HG03457 (cell line): ENCODE results near the gene SMIM35.

ENCODE experiments used
- ATAC-seq: cut with Tn5 transposase; IDR thresholded peaks from one replicate; pipeline ENCODE4 v1.9.1; 2021; ENCODE audit warnings: moderate number of reproducible peaks; ENCODE audit not compliant: unreplicated experiment

The SMIM35 gene

DNA sequence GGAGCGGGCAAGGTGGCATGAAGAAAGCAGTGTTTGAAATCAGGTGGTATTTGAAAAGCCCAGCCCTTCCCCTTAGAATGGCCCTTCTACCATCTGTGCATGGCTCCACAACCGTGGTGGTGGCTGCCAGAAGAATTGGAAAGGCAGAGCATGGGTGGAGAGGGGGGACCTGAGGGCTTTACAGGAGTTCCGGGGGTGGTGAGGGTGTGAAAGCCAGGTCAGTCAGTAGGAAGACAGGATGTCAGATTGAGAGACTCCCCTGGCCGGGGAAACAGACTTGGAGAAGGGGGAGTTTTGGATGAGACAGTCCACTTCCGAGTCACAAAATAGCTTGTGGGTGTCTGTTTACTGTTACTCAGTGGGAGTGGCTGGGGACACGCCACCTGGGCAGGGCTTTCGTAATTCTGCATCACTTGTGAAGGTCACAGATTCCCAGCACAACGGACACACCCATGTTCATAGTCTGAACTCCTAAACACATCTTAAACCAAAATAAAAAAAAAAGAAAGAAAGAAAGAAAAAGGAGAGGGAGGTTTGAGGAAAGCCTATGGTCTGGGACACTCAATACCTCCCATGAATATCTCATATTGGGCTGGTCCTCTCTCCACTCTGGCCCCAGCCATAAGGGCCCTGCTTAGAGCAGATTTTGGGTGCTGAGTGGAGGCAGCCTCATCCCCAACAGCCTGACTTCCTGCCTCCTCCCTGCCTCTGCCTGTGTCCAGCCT, 24.4 kb upstream of the SMIM35 start:
- no peak for ATAC-seq

DNA sequence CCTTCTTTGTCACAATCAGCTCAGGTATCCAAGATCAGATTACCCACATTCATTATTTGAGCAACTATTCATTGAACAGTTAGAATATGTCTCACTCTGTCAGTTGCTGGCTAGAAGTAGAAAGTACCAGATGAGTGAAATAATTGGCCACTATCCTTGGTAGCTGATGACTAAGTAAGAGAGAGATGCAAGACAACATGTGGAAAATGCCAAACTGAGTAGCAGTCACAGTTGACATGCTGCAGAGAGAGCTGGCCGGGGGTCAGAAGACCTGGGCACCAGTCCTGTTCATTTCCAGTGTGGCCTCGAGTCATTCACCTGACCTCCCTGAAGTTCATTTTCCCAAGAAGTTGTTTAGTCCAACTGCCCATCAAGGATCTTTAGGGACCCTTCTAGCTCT, 22.5 kb upstream of the SMIM35 start:
- ATAC-seq: no peak

DNA sequence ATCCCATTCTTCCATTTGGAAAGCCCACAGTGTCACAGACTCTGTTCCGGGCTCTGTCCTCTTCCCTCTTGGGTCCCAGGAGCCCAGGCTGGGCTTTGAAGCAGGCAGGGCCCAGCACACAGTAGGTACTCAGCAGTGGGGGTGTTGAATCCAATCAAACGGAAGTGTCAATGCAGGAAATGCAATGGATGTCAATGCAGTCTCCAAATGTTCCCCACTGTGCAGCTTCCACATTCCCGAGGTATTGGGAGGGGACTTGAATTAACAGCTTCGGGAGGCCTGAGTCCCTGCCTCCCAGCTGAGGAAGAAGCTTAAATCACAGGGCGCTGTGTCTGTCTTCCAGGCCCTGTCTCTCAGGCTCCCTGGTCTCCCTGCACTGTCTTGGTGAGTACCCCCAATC, 21.8 kb upstream of the SMIM35 start:
- ATAC-seq: no peak

DNA sequence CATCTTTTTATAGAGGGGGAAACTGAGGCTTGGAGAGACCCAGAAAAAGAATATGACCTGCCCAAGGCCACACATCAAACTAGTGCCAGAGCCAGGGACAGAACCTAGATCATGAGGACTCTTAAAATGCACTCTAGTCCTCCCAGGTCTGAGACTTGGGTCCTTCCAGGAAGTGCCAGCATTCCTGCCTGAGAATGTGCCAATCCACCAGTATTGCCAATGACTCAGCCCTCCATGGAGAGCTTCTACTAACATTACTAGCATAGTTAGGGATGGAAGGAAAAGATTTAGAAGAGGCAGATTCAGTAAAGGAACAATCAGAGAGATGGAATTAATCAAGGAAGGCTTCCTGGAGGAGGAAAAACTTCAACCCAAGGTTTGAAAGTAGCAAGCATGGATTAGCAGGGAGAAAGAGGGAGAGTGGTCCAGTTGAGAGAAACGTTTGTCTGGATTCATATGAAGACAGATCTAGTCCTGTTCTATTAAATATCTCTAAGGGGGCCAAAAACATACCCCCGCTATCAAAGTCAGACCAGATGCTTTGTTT, 20.1 kb upstream of the SMIM35 start:
- no peak for ATAC-seq

DNA sequence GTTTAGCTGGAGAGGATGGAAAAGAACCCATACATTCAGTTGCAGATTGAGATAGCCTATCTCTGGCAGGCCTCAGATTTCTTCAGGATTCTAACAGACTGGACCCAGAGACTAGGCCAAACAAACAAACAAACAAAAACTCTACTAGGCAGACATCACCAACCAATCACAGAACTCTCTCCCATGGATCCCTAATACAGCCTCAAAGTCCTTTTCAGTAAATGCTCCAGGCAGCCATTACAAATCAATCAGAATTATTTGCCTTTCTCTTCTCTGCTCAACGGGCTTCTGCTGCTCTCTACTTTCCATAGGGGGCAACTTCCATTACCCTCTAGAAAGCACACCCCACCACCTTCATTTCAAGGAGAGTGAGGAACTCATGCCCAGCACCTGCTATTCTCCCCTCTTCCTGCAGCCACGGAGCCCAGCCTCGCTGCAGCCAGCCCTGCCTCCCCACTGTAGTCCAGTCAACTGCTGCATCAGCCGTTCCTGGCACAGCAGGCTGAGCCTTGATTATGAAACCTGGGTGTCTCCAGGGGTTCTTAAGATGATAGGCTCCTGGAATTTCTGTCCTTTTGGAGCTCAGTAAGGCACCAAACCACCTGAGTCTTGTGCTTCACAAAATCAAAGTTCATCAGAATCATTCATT, 19.0 kb upstream of the SMIM35 start:
- ATAC-seq: no peak

DNA sequence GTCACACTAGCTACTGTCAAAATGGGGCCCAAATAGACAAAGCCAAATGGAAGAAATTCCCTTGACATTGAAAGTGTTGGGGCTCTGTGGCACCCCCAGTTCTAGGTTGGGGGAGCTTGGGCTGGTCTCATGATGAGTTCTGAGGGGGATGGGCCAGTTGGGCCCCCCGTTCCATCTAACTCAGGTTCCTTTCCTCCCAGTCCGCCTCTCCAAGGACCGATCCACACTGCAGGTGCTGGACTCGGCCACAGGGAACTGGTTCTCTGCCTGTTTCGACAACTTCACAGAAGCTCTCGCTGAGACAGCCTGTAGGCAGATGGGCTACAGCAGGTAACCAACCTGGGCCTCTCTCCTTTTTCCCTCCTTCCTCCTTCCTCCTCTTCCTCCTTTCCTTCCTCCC, 17.7 kb upstream of the SMIM35 start:
- ATAC-seq: no peak

DNA sequence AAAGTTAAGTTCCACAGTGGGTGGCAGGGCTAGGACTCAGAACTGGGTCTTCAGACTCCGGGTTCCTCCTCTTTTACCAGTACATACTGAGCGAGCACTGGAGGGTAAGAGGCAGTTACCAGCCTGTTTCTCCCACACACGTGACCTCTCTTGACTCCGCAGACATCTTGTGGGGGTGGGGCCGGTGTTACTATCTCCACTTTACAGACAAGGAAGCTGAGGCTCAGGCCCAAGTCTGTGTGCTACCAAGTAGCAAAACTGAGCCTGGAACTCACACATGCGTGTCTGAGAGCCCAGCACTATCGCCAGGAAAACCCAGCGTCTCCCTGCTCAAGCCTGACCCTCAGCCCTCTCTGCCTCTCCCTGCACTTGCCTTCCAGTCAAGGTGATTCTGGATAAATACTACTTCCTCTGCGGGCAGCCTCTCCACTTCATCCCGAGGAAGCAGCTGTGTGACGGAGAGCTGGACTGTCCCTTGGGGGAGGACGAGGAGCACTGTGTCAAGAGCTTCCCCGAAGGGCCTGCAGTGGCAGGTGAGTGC, 16.0 kb upstream of the SMIM35 start:
- no peak for ATAC-seq

DNA sequence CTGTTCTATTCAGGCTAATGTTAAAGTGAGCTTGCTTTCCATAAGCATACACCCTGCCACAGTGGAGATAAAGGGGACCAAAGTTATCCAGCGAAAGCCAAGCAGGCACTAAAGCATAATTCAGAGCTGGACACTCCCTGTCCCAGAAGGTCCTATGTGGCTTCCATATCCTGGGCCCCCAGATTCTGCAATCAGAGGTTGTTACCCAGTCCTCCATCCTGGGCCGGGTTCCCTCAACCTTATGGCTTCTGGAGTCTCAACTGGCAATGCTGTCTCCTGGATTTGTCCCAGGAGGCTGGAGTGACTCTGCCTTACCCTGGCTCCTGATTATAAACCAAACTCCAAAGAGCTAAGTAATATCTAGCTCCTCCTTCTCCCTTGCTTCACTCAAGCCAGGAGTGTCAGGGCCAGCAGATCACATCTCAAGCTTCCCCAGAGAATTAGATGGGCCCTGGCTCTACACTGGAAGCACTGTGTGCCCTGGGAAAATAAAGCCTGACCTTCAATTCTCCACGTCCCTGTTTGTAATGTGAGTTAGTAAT, 14.0 kb upstream of the SMIM35 start:
- no peak for ATAC-seq

DNA sequence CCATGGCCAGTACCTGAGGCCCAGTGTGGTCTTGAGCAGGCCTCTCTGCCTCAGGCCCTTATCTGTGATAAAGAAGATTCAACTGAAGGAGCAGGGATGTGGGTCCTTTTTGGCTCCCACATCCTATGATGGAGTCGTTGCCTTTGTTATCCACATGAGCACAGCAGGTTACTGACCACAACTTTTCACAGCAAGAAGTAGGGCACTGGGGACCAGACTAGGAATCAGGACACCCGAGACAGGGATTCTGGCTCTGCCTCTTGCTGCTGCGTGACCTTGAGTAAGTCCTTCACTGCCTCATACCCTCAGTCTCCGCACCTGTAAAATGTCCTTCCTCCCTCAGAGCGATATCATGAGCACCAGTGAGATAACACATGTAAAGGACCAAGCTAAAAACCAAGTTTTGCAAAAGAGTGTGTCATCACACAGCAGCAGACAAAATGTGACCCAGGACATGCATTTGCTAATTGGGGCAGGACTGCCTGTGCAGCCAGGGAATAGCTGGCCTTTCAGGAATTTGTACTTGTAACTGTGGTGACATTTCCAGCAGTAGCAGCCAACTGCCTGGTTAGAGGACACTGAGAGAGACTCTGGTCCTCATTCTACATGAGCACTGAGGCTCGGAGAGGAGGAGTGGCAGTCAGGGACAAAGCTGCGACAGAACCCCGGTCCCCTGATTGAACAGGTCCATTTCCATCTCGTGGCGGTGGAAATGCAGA, 13.2 kb upstream of the SMIM35 start:
- no peak for ATAC-seq

DNA sequence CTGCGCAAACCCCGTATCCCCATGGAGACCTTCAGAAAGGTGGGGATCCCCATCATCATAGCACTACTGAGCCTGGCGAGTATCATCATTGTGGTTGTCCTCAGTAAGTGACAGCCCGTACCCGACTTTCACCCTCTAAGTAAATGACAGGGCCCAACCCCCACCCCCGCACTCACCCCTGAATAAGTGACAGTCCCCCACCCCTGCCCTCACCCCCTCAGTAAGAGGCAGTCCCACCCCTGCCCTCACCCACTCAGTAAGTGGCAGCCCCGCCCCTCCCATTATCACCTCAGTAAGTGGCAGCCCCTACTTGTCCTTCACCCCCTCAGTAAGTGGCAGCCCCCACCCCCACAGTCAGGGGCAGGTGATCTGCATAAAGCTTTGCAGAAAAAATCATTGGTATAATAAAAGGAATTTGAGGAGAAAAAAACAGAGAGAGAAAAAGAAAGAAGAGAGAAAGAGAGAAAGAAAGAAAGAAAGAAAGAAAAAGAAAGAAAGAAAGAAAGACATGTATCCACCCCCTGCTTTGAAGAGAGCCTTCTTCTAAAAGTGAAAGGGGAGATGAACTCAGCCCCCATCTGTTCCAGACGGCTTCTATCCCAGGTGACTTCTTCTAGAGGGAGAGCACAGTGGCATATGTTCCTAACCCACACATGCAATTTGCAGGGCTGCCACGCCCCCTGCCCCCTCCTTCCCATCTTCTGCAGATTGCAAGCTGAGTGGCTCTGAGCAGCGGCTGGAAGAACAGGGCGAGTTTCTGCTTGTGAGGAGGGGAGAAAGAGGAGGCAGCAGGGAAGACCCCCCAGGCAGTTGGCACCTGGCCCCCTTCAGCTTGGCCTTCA, 12.5 kb upstream of the SMIM35 start:
- no peak for ATAC-seq

DNA sequence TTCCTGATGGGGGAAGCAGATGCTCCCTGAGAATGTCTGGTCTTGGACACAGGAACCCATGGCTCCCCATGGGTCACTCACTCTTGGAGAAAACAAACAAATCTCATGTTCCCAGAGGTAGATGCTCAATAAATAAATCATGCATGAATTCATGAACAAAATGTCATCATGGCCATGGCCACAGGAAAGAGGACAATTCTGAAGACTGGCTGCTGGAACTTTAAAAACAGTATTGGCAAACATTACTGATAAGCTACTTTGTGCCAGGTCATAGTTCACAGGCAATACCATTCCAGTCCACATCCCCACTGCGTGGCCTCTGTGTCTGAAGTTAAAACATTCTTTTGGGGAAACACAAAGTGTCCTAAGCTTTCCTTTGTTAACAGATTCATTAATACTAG, 9.2 kb upstream of the SMIM35 start:
- ATAC-seq: no peak

DNA sequence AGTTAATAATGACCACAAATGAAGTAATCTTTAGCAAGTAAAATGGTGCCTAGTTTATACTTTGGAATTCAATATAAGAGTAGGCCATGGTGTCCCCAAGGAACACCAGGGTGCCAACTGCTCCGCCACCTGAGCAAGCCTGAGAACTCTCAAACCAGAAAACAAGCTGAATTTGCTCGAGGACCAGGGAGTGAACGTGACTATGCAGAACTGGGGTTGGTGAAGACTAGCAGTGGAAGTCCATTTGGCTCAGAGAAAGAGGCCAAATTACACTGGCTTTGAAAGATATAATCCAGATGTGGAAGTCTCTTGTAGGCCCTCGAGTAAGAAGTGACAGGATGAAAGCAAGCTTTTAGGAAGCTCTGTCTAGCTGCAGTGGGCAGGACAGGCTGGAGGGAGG, 8.7 kb upstream of the SMIM35 start:
- ATAC-seq: no peak

DNA sequence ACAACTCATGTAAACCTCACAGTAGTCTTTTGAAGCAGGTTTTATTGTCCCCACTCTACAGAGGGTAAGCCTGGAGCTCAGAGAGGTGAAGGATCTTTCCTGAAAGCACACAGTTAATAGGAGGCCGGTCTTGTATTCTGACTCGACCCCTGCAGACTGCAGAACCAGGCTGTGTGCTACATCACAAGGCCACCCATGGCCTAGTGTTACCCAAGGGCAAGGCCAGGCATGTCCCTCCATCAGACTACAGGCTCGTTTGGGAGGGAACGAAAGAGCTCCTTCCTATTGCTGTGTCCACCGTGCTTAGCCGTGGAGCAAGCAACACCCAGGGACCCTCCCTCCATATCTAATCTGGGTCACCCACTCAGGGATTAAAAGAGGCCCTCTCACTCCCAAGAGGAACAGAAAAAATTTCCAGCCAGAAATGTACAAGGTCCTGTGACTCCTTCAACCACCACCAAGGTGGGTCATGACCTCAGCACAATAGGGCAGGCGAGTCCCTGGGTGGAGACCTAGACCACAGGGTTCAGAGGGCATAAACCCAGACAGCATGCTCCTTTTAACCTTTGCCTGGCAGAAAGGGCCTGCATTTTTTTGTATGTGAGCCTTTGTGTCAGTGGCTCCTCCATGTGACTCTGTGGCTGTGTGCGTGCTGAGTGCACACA, 6.3 kb upstream of the SMIM35 start:
- ATAC-seq: no peak

DNA sequence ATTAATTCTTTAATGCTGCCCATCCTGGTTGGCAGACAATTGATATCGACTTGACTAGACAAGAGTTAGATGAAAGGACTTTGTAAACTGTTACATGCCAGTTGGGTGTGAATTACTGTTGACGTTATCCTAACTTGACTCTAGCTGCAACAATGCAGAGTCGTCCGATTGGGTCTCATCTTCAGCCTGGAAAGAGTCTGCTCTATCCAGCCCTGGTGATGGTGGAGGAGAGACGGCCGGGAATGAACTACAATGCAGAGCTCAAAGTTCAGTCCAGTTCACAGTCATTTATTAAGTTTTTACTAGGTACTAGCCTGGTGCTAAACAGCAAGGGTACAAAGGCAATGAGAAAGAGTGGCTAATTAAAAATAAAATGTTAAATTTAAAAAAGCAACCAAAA, 4.9 kb upstream of the SMIM35 start:
- ATAC-seq: no peak

DNA sequence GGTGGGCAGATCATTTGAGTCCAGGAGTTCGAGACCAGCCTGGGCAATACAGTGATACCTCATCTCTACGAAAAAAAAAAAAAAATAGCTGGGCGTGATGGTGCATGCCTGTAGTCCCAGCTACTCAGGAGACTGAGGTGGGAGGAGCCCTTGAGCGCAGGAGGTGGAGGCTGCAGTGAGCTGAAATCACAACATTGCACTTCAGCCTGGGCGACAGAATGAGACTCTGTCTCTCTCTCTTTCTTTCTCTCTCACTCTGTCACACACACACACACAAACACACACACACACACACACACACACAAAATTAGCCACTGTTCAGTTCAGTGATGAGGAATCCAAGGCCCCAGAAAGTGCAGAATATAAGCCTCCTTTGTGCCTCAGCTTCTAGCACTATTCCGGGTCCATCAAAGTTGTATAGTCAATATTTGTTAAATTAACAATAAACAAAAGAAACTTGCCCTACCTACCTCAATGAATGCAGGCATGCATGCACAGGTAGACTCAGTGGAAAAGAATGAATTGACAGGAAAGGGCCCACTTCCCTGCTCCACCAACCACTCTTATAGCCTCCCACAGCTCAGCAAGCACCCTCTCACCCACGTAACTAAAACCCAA, 3.9 kb upstream of the SMIM35 start:
- no peak for ATAC-seq

DNA sequence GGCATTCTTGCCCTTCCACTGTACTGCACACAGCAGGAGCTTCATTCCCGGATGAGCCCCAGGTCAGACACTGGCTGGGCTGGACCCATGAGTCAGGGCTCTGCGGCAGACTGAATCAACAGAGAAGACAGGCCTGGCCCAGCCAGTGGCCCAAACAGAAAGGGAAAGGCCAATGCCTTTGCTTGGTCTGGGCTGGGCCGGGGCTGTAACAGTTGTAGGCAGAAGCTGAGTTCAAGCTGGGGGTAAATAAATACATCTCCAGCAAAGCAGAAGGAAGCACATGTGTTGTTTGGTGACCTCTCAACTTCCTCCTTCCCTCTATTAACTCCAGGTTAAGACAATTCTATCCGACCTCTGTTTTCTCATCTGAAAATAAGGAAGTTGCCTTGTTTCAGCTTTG, 1.8 kb upstream of the SMIM35 start:
- no peak for ATAC-seq

DNA sequence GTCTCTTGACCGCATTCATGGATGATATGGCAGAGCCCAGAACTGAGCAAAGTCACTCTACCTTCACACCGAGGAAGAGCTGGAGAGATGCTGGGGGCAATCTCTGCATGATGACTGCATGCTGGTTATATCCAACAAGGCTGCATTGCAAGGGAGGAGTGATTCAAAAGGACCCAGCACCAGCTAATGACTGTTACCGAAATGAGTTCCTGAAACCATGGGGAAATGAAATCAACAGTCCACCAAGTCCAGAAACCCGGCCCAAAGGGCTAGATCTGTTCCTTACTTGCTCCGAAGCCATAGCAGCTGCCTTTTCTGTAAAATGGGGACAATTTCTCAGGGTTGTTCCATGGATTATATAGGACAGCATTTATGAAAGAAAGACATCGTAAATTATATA, 1.2 kb upstream of the SMIM35 start:
- ATAC-seq: no peak

DNA sequence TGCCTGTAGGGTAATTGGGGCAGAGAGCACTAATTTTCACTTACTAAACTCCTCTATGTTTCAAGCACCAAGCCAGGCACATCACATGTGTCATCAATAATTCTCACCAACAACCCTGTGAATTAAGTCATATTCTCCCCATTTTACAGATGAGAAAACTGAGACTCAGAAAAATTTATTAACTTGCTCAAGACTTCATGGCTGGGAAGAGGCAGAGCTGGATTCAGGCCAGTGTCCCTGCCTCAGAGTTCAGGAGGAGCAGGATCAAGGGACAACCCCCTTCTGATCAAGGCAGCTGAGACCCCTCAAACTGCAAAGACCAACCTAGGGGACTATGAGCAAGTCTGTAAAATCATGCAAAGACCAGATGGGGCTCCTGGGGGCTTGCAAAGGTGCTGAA, 2.1 kb downstream of the SMIM35 start:
- ATAC-seq: no peak

DNA sequence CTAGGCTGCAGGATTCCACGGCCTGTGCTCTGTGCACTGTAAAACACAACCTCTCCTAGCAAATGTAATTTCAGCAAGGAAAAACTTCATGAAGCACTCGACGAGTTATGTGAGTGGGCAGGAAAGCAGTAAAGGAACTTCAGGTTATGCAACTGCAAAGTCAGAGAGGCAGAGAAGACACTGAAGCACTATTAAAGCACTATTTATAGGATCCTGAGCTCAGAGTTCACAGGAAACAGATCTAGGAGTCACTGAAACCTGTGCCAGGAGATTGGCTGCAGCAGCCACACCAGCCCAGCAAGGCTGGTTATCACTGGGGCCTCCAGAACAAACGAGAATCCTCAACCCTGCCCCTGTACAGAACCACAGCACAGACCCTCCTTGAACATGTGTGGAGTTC, 2.5 kb downstream of the SMIM35 start:
- no peak for ATAC-seq
